Measurements from ENCODE around the gene RTP2.

RTP2 gene

DNA sequence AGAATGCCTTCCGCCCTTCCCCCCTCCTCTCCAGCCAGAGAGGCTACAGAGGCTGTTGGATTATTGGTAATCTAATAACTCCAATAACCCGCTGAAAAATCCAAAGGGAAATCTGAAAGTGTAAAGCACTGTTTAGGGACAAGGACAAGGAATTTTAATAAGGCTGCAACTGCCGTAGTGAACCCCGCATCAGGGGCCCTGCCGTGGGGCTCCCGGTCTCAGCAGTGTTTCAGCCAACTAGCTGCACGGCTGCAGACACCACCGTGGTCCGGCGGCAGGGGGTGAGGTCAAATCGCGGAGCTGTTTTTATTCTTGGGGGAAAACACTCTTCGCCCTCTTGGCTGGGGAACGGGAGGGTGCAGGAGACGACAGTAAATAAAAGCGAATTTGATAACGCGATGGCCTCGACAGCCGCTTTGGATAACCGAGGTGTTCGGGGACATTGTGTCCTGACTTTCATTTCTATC lies 36.8 kb upstream of the RTP2 start:
- peak in 22 of 58 donors; percentile 46 to 84 (median 68) for DNase-seq

DNA sequence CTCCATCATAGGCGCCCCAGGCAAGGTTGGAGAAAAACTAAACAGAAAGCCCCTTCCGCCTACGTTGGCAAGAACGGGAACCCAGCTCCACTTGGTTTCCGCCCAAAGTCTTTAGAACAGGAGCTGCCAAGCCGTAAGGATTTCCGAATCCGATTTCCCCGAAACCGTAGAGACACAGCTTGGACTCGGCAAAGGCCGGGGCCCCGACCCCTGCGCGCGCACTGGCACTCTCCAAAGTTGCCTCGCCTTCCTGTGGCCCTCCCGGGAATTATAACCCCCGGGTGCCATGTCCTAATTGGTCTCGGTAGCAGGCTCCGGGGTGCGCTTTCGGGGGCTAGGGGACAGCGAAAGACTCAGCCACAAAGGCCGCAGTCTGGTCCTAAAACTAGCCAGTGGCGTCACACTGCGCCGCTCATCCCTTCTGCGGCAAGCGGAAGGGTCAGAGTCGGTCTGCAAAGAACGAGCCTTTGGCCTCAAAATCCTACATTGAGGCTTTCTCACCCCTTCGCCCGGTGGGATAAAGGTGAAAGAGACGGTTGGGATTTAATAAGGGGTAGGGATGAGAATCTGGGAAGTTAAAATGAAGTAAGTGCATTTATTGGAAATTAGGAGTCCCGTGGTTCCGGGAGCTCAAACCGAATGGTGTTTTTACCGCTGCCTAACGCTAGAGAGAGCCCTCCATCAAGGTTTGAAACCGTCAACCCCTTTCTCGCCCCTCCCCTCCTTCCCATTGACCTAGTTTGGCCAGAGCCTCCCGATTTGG lies 36.2 kb upstream of the RTP2 start:
- peak in 56 of 58 donors; percentile 24 to 91 (median 78) for DNase-seq

DNA sequence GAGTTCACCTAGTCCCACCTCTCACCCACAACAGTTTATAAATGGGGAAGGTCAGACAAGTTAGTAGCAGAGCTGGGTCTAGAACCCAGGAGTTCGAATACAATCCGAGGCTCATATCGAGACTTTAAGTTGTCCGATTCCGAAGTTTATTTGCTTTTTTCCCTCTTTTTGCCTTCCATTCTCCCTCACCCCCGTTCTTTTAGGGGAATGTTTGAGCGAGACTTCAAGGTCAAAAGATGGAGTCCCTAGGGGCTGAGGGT lies 35.6 kb upstream of the RTP2 start:
- DNase-seq = no peak

DNA sequence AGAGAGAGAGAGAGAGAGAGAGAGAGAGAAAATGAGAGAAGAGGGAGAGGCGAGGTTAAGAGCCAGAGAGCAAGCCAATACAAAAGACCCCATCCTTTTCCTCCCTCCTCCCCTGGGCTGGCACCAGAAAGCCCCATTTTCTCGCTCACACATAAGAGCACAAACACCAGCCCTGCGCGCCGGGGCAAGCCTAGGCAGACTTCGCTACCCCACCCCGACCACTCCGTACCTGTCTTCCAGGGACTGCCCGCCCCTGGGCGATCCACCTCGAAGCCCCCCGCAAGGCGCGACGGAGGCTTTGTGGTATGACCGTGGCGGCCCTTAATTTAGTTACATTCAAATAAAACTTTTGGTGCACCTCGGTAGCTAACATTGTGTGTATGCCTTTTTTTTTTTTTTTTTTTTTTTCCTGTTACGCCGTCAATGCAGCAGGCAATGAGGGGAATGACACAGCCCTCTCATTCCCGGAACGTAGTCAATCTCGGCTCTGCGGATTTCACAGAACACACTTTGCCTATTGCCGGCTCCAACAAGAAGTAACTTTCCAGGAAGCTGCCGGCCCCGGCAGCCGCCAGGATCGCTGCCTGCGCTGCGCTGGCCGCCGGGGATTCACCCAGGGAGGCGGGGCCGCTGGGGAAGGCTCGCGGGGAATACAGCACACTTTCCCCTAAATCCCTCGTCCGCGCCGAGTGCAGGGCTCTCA lies 35.2 kb upstream of the RTP2 start:
- DNase-seq = peak in 33 of 58 donors; percentile 8 to 68 (median 33)

DNA sequence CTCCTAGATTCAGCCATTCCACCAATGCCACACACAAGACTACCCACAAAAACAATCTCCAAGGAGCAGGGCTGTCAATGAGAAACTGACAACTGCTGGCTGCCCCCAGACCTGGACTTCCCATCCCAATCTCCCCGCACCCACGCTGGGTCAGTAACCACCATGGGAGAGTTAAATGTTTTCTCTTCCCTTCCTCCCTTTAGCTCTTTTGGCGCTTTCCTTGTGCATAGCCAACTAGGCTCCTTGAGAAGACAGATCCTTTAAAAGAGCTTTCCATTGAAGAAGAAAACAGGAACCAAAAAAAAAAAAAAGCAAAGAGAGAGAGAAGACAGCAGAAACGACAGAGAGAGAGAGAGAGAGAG lies 34.6 kb upstream of the RTP2 start:
- DNase-seq = peak in 1 of 58 donors; percentile 22

DNA sequence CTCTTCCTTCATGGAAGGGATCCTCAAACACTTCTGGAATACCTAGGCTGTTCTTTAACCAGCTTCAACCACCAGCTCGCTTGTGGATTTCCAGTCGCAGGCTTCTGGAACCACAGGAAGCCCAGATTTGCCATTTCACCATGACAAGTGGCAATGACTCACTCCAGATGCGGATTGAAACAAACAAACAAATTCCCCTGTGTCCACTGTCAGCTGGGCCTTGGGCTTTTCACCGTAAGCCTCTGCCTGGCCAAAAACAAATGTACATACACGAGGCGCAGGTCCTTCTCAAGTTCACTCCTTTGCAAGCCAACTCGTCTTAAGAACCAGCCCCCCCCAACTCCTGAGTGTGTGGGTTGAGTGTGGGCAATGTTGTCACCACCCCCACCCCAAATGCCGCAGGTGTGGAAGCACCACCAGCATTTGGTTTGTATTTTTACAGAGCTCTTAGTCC lies 34.1 kb upstream of the RTP2 start:
- peak in 8 of 58 donors; percentile 17 to 51 (median 34) for DNase-seq

DNA sequence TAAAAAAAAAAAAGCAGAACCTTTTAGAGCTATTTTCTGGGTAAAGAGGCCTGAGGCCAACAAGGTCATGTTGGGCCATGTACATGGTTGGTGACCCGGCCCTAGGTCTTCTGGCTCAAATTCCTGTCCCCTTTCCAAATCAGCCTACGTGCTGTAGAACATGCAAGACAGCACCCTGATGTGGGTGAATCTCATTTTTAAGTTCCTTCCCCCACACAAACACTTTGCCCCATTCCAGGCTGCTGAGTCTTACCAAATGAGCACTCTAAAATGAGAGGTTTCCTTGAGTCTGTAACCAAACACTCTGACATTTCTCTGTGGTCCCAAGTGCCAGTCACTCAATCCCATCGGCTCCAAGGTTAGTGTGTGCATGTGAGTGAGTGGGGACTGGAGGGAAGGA lies 33.5 kb upstream of the RTP2 start:
- no peak for DNase-seq

DNA sequence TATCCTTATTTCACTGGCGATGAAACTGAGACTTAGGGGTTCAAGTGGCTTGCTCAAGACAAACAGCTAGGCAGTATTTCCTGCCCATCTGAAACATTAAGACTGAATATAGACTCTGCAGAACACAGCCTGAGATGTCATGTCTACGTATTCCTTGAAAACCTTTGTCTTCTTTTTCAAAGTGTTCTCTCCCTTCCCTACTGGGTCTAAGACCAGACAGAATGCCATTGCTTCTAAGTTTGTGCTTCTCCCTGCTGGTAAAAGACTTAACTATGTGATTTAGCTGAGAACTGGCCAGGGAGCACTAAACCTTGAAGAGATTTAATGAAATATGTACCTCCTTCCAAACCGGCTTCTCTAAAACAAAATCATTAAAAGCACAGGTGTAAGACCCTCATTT lies 33.0 kb upstream of the RTP2 start:
- DNase-seq = no peak

DNA sequence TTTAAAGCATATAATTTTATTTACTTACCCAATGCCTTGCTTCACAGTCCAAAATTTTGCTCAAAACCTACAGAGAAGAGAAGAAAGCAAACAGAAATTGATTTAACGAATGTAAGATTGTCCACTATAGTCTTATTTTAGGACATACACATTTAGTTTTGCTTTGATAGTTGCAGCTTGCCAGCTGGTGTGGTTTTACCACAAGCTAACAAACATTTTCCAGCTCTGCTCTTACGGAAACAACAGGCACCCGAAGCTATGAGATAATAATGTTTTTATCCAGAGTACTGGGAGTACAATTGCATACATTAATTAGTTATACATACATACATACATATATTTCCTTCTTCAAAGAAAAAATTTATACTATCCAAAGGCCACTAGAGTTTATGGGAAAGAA lies 32.5 kb upstream of the RTP2 start:
- DNase-seq = no peak

DNA sequence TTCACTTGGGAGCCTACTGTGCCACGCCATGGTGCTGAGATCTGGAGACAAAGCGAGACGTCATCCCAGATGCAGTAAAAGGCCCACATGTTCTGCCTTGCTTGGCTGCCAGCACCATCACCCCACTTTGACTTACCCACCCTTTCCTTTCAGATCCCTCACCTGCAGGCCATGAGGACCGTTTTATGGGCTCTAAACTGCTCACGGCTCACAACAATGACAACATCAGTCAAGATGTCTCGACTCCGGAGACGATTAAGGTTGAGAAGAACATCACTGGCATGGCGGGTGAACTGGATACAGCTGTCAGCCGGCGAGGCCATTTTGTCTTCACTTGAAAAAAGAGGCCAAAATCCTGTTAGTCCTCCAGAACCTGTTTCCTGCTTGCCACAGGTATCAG lies 31.0 kb upstream of the RTP2 start:
- DNase-seq = no peak

DNA sequence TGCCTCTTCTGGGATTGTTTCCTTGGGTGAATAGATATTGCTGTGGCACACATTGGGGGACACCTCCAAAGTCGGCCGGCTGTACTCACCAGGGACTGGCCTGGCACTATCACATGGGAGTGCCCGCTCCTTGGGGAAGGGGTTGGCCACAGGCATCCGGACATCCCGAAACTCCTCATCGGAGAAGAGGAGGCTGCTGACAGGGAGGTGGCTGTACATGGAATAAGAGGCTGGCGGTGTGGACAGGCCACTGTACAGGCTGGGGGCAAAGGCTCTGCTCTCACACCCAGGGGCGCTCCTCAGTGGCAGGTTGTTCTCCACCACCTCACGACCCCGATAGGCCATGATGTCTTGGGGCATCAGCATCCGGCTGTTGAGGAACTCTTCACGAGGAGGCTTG lies 27.2 kb upstream of the RTP2 start:
- DNase-seq = no peak

DNA sequence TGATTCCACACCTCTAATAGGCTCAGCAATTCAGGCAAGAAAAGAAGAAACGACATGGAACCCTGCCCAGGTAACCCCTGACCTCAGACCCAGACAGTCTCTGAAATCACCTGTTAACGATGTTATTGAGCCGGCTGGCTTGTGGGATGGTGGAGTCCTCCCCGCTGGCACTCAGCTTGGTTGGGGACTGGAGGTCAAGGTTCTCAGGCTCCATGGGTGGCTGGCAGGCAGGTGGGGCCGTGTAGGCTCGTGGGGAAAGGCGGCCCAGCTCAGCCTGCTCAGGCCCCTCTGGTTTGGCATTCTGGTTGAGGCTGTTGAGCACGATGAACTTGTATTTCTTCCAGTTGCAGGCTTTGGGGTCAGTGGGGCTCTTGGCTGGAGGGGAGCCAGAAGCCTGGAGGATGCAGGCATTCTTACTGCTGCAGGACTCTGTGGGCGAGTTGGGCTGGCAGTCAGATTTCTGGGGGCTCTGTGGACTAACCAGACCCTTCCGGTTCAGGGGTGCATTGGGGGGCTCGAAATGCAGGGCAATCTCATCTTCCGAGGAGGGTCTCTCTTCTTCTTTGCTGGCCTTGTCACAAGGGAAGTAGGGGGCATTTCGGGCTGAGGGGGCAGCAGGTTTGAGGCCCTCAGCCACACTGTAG lies 26.7 kb upstream of the RTP2 start:
- DNase-seq = no peak

DNA sequence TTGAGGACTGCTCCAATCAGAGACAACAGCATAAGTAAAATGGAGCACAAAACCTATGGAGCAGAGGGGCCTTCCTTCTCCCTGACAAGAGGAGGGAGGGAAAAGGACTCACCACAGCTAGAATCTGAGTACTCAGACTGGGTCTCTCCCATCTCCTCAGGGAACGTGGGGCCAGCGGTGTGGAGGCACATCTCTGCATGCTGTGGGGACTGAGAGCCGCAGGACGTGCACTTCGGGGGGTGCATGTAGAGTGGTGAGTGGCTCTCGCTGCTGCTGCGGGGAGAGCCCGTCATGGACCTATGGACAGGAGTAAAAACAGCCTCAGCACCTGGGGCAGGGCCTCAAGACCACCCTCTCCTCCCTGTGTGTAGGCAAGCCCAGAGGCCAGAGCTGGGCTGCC lies 25.9 kb upstream of the RTP2 start:
- no peak for DNase-seq

DNA sequence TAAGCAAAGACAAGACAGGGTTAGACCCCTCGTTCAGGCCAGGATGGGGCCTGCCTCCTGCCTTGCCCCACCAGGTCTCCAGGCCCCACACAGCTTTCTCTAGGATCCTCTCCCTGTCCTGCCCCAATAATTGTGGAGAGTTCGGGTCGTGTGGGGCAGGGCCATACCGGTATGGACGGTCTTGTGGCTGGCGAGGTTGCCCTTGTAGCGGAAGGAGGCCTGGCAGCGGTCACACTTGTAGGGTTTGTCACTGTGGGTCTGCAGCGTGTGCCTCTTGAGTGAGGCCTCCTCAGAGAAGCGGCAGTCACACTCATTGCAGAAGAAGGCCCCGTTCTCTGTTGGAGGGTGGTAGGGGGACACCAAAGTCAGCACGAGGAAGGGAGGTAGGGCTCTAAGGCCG lies 24.2 kb upstream of the RTP2 start:
- DNase-seq = no peak

DNA sequence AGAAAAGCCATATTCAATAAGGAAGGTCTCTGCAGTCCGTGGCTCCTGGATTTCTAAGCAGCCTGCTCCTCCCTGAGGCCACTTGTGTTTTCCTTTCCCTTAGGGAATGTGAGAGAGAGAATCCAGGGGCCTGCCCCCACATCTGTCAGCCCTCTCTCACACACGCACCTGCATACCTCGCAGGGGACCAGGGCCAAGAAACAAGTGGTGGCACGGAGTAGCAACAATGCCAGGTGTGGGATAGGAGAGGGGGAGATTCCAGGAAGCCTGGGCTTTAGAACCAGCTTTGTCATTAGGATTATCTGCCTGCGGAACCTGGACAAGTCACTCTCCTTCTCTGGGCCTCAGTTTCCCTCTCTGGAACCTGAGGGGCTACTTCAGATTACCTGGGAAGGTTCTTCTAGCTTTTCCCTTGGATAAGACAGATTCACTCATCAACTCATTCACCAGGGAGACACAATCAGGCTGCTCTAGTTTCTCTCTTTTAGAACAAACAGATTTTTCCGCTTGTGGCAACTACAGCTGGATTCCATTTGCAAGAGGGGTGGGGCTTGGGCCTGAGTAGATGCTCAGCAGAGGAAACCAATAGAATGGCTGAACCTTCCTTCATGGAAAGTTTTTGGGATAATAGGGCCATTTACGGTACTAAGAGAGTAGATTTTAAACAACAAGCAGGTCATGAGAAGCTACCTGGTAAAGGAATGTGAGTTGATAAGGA lies 23.5 kb upstream of the RTP2 start:
- no peak for DNase-seq

DNA sequence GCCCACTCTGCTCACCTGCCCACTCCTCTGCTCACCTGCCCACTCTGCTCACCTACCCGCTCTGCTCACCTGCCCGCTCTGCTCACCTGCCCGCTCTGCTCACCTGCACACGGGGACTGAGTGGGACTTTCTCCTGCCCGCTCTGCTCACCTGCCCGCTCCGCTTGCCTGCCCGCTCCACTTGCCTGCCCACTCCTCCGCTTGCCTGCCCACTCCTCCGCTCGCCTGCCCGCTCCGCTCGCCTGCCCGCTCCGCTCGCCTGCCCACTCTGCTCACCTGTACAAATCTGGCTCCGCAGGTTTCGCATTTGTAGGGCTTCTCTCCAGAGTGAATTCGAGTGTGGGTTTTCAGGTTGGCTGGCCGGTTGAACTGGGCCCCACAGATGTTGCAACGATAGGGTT lies 22.9 kb upstream of the RTP2 start:
- DNase-seq = no peak

DNA sequence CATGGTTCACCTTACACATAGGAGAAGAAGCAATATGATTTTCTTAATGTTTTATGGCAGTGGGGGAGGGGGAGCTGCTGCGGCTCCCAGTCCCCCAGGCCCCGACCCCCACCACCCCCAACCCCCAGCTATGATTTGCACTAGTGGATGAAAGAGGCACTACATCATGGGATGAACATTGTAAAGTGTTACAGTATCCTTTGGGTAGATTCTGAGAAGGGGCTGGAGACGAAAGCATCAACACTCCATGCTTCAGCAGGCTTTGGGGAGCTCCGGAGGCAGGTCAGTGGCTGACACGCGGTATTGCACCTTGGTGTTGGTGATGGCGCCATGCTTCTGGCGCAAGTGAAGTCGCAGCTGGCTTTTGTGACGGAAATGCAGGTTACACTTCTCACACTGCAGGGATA lies 19.9 kb upstream of the RTP2 start:
- DNase-seq = no peak

DNA sequence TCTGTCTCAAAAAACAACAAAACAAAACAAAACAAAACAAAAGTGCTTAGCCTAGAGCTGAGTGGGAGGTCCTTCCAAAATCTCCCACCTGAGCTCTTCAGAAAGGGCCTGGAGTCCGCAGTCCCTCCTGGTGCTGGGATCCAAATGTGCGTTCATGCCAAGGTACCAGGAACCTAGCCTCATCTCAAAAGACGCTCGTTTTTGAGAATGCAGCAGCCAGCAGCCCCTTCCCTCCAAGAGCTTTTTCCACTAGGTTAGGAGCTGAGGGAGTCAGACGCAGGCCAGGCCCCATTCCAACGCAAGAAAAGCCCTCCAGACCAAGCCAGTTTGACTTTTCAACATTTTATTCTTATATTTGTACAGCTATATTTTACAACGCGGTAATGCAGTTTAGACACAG lies 18.7 kb upstream of the RTP2 start:
- DNase-seq = no peak

DNA sequence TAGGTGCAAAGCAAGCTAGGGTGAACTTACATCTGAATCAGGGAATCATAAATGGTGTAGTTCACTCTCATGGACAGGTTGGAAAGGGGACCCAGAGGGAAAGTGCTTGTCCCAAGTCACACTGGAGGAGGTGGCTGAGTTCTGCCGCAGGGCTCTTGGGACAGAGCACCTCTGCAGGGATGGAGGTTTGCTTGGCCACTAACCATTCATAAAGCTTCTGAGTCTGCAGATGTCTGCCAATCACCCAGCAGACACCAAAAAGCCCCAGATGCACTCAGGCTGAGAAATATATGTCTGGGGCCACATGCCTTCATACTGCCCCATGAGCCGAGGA lies 17.9 kb upstream of the RTP2 start:
- DNase-seq = no peak

DNA sequence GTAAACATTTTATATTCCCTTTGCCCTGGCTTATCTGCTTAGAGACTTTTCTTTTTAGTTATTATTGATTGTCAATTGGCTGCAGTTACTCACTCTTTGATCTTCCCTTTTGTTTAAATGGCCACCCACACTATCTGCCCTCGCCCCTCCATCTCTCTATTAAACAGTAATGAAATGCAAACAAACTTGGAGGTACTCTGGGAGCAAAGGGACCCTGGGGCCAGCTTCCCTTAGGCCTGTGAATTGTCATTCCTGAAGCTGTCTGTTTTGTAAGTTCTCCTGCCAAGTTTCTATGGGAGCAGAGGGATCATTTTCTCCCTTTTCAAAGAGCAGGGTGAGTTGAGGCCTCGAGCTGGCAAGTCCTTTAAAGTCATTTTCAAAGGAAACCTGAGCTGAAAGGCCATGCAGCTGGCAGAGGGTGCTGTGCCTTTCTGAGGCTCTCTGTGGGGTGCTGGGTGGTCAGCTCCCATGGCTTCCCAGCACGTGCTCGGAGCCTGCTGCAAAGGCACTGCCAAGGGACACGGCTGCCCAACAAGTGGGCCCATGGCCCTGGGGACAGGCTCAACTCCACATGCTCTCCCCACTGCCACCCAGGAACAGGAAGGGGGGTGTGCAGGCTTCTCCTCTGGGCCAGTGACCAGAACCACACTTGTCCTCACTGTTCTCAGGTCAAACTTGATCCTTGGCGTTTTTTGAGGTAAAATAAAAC lies 17.4 kb upstream of the RTP2 start:
- DNase-seq = peak in 51 of 58 donors; percentile 11 to 93 (median 55)

DNA sequence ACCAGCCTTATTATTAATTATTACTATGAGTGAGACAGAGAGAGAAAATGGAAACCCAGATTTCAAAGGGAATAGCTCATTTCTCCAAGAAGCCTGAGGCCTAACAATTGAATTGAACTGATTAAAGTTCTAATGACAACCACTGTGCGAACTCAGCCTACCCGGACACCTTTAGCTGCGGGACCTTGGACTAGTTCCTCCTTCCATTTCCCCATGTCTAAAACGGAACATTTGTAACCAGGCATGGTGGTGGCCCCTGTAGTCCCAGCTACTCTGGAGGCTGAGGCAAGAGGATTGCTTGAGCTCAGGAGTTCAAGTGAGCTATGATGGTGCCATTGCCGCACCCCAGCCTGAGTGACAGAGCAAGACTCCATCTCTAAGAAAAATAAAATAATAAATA lies 16.4 kb upstream of the RTP2 start:
- DNase-seq = no peak

DNA sequence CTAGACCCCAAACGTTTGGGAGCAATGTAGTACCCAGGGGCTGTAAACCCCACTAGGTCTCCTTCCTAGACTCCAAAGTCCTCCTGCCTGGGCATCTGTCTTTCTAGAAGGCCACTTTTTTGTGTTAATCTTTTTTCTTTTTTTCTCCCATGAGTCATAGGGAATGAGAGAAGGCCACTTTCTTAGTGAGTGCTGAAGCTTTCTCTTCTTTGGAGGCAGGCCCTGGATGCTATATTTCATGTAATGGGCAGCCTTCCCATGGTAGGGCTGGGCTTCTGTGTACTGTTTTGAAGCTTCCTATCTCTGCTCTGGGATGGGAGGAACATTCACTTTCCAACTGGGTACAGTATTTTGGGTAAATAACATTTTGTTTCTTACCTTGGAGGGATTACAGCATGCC lies 15.2 kb upstream of the RTP2 start:
- no peak for DNase-seq

Data from anterior cingulate cortex (tissue), 58 donors.